Astrocyte (in vitro differentiated cells and primary cell): ENCODE data around the gene TMIE. TPM values are rescaled to one million over a fixed set of nuclear protein-coding genes. Genes with fewer than 3 reads are reported as not detected.

Experiments
- DNase-seq: peaks from one replicate; pipeline ENCODE4 v3.0.0-alpha.2; 2010; ENCODE audit warnings: low read depth
- FAIRE-seq: peaks from 2 replicates; lab custom pipeline; 2011; peaks lifted over from hg19 to GRCh38; lab: Jason Lieb, UNC
- H2AFZ ChIP-seq: 2 replicates; pipeline ENCODE4 v1.6.0; 2012; ENCODE audit warnings: low read depth, low read length, inconsistent platforms
- H3K27ac ChIP-seq: 2 replicates; pipeline ENCODE4 v1.5.1; 2011; ENCODE audit warnings: low read depth, low read length, inconsistent platforms
- H3K27me3 ChIP-seq: 2 replicates; pipeline ENCODE4 v1.6.0; 2011; ENCODE audit warnings: low read length, inconsistent platforms; ENCODE audit not compliant: insufficient read depth
- H3K36me3 ChIP-seq: 2 replicates; pipeline ENCODE4 v1.5.1; 2011; ENCODE audit warnings: low read length, inconsistent platforms; ENCODE audit not compliant: insufficient read depth
- H3K4me1 ChIP-seq: 2 replicates; pipeline ENCODE4 v1.5.1; 2011; ENCODE audit warnings: low read length, inconsistent platforms; ENCODE audit not compliant: insufficient read depth
- H3K4me2 ChIP-seq: 2 replicates; pipeline ENCODE4 v1.6.0; 2012; ENCODE audit warnings: low read length, inconsistent platforms
- H3K4me3 ChIP-seq: 2 replicates; pipeline ENCODE4 v1.5.1; 2011; ENCODE audit warnings: low read depth, mild to moderate bottlenecking, low read length, inconsistent platforms; ENCODE audit not compliant: insufficient read depth
- H3K79me2 ChIP-seq: 2 replicates; pipeline ENCODE4 v1.6.0; 2012; ENCODE audit warnings: mild to moderate bottlenecking, low read length, inconsistent platforms; ENCODE audit not compliant: insufficient read depth
- H3K9ac ChIP-seq: 2 replicates; pipeline ENCODE4 v1.6.0; 2012; ENCODE audit warnings: mild to moderate bottlenecking, low read length, inconsistent platforms
- H3K9me3 ChIP-seq: 2 replicates; pipeline ENCODE4 v1.5.1; 2012; ENCODE audit warnings: low read depth, mild to moderate bottlenecking, low read length, inconsistent platforms; ENCODE audit not compliant: insufficient read depth
- H4K20me1 ChIP-seq: 2 replicates; pipeline ENCODE4 v1.6.0; 2012; ENCODE audit warnings: low read length, inconsistent platforms; ENCODE audit not compliant: insufficient read depth
- H3K27ac Mint-ChIP-seq: one replicate; pipeline ENCODE4 v1.8.0; 2021; ENCODE audit warnings: mild to moderate bottlenecking, mixed read lengths; ENCODE audit not compliant: unreplicated experiment
- H3K27me3 Mint-ChIP-seq: one replicate; pipeline ENCODE4 v1.8.0; 2021; ENCODE audit warnings: low read depth, mixed read lengths; ENCODE audit not compliant: unreplicated experiment
- H3K36me3 Mint-ChIP-seq: one replicate; pipeline ENCODE4 v1.8.0; 2021; ENCODE audit warnings: low read depth, mixed read lengths; ENCODE audit not compliant: unreplicated experiment
- H3K4me1 Mint-ChIP-seq: one replicate; pipeline ENCODE4 v1.8.0; 2021; ENCODE audit warnings: low read depth, mixed read lengths; ENCODE audit not compliant: unreplicated experiment
- H3K4me3 Mint-ChIP-seq: one replicate; pipeline ENCODE4 v1.8.0; 2021; ENCODE audit warnings: mild to moderate bottlenecking, moderate library complexity, mixed read lengths; ENCODE audit not compliant: unreplicated experiment
- H3K9me3 Mint-ChIP-seq: one replicate; pipeline ENCODE4 v1.8.0; 2021; ENCODE audit warnings: mild to moderate bottlenecking, mixed read lengths; ENCODE audit not compliant: unreplicated experiment
- EZH2 ChIP-seq: IDR thresholded peaks from 2 replicates; pipeline ENCODE4 v1.6.1; 2012; ENCODE audit warnings: mild to moderate bottlenecking, low read length, inconsistent platforms; ENCODE audit not compliant: insufficient read depth
- total RNA-seq: library from RNA; stranded (reverse); gene quantifications from 2 replicates; pipeline ENCODE4 v1.2.1, GENCODE V29; 2021
- TF ChIP-seq, protein P1 (sequence below): IDR thresholded peaks from 2 replicates; pipeline ENCODE4 v1.5.1; 2011; ENCODE audit warnings: low read depth, mild to moderate bottlenecking, inconsistent platforms, low read length, moderate library complexity; ENCODE audit not compliant: insufficient read depth

Gene TMIE
- total RNA-seq, 1 donor from 2014 or later, result 0.34 TPM

DNA sequence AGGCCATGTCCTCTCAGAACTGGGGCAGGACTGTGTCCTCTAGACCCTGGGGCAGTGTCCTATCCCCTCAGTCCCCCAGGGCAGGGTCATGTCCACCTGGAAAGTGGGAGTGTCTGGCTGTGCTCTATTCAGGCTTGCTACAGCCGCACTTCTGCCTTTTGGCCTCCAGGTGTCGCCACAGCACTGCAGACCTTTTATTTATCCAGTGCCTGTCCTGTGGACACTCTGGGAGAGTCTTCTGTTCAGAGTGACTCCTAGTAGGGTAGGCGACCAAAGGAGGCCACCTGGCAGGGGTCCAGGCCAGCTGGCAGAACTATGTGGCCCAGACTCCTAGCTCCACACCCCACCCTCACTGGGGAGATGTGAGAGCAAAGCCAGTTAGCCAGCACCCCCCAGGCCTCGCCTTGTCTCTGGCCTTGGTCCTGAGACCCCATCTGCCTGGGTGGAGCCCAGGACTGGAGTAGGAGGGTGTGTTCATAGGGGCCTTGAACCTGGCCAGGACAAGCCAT lies 3.9 kb downstream of the TMIE start:
- H3K27me3 Mint-ChIP-seq, result peaks cover 38% of the 10 kb centered on the region
- FAIRE-seq, result no peak
- H3K27ac ChIP-seq, result no peak overlapping the region

DNA sequence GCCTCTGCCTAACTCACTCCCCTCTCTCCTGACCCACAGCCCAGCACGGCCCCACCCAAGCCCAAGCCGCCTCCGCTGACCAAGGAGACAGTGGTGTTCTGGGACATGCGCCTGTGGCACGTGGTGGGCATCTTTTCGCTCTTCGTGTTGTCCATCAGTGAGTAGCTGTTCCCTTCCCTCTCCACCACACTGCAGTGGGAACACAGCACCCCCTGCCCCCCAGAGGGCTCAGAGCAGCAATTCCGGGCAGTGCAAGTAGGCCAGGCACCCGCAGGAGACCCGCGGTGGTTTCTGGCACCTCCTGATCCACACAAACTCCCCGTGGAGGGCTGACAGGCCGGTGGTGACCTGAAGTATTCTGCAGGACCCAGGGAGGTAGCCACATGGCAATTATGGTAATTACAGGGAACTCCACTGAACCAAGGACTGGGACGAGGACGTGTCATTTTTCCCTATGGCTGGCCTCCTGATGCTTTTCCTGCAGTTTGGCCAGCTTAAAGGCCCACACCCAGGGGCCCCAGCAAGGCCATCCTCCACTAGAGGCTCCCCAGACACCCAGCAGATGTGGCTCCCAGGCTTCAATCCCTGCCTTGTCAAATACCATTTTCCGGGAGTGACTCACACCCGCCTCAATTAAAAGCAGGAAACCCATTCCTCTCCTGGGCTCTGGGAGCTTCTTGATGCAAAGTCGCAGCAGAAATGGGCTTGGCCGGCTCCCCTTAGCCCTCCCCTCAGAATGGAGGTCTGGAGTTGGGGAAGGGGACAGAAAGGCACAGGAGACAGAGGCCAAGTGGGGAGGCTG lies 4.8 kb downstream of the TMIE start:
- Histone ChIP-seq H2AFZ (no peak overlapping the region), H3K36me3 (no peaks in the 10 kb centered on the region), H3K4me2 (peak overlapping the region; percentile 17), H3K4me3 (no peak overlapping the region), H3K4me1 (peaks cover 8% of the 10 kb centered on the region), H3K27ac (no peak overlapping the region), H4K20me1 (no peaks in the 10 kb centered on the region), H3K9me3 (no peaks in the 10 kb centered on the region), H3K27me3 (peaks cover 14% of the 10 kb centered on the region), H3K79me2 (no peaks in the 10 kb centered on the region), H3K9ac (no peak overlapping the region)
- H3K36me3 Mint-ChIP-seq, result no peaks in the 10 kb centered on the region
- DNase-seq (peak; percentile 40), FAIRE-seq (no peak)
- no peak overlapping the region for H3K27ac Mint-ChIP-seq
- H3K4me3 Mint-ChIP-seq, result peak overlapping the region; percentile 40
- peaks cover 32% of the 10 kb centered on the region for H3K27me3 Mint-ChIP-seq
- TF ChIP-seq, protein P1, sequence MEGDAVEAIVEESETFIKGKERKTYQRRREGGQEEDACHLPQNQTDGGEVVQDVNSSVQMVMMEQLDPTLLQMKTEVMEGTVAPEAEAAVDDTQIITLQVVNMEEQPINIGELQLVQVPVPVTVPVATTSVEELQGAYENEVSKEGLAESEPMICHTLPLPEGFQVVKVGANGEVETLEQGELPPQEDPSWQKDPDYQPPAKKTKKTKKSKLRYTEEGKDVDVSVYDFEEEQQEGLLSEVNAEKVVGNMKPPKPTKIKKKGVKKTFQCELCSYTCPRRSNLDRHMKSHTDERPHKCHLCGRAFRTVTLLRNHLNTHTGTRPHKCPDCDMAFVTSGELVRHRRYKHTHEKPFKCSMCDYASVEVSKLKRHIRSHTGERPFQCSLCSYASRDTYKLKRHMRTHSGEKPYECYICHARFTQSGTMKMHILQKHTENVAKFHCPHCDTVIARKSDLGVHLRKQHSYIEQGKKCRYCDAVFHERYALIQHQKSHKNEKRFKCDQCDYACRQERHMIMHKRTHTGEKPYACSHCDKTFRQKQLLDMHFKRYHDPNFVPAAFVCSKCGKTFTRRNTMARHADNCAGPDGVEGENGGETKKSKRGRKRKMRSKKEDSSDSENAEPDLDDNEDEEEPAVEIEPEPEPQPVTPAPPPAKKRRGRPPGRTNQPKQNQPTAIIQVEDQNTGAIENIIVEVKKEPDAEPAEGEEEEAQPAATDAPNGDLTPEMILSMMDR, result peak; percentile 7
- TF ChIP-seq EZH2, result no peak
- H3K4me1 Mint-ChIP-seq, result peaks cover 16% of the 10 kb centered on the region
- H3K9me3 Mint-ChIP-seq, result peaks cover 1% of the 10 kb centered on the region

More for the DNA sequence above, 3.9 kb downstream of the TMIE start:
- TF ChIP-seq, protein P1, result peak; percentile 96
- TF ChIP-seq EZH2, result no peak
- H3K4me2 ChIP-seq, result no peak overlapping the region
- no peaks in the 10 kb centered on the region for H3K79me2 ChIP-seq
- H3K4me1 ChIP-seq, result peaks cover 8% of the 10 kb centered on the region
- no peaks in the 10 kb centered on the region for H4K20me1 ChIP-seq
- peaks cover 16% of the 10 kb centered on the region for H3K4me1 Mint-ChIP-seq
- H3K9me3 ChIP-seq, result no peaks in the 10 kb centered on the region
- H3K27ac Mint-ChIP-seq, result no peak overlapping the region
- no peak overlapping the region for H3K9ac ChIP-seq
- peak; percentile 22 for DNase-seq
- no peak overlapping the region for H3K4me3 ChIP-seq
- H3K4me3 Mint-ChIP-seq, result no peak overlapping the region
- H3K27me3 ChIP-seq, result peaks cover 14% of the 10 kb centered on the region
- no peak overlapping the region for H2AFZ ChIP-seq
- H3K9me3 Mint-ChIP-seq, result peaks cover 1% of the 10 kb centered on the region
- no peaks in the 10 kb centered on the region for H3K36me3 ChIP-seq
- no peaks in the 10 kb centered on the region for H3K36me3 Mint-ChIP-seq
